OCI-LY1 (cell line): ENCODE measurements around the gene MAPK8.

Experiments
- H2AFZ ChIP-seq: fragments of 200-600 bp; sonication (generic), shearing (Covaris generic); 2 replicates; pipeline ENCODE4 v1.6.0; 2014; ENCODE audit warnings: antibody characterized with exemption, mild to moderate bottlenecking, low read length
- H3F3A ChIP-seq: fragments of 200-600 bp; sonication (generic), shearing (Covaris generic); 2 replicates; pipeline ENCODE4 v1.6.0; 2014; ENCODE audit warnings: mild to moderate bottlenecking, antibody characterized with exemption, low read length, moderate library complexity; ENCODE audit not compliant: insufficient read depth
- H3K27ac ChIP-seq: fragments of 200-600 bp; sonication (generic); 2 replicates; pipeline ENCODE4 v1.5.1; 2014; ENCODE audit warnings: low read length, mixed run types, mild to moderate bottlenecking, low read depth; ENCODE audit not compliant: poor library complexity, severe bottlenecking
- H3K27me3 ChIP-seq: fragments of 200-600 bp; sonication (generic); 2 replicates; pipeline ENCODE4 v1.6.0; 2014; ENCODE audit warnings: antibody characterized with exemption, mild to moderate bottlenecking, low read length, moderate library complexity; ENCODE audit not compliant: insufficient read depth
- H3K36me3 ChIP-seq: fragments of 200-600 bp; sonication (generic); 2 replicates; pipeline ENCODE4 v1.6.1; 2014; ENCODE audit warnings: mild to moderate bottlenecking, antibody characterized with exemption, low read length, moderate library complexity, mixed read lengths; ENCODE audit not compliant: insufficient read depth
- H3K4me1 ChIP-seq: fragments of 200-600 bp; sonication (generic); 2 replicates; pipeline ENCODE4 v1.5.1; 2014; ENCODE audit warnings: mild to moderate bottlenecking, low read length, moderate library complexity; ENCODE audit not compliant: insufficient read depth, severe bottlenecking
- H3K4me2 ChIP-seq: fragments of 200-600 bp; sonication (generic), shearing (Covaris generic); 2 replicates; pipeline ENCODE4 v1.6.1; 2014; ENCODE audit warnings: low read length
- H3K4me3 ChIP-seq: fragments of 200-600 bp; sonication (generic); 2 replicates; pipeline ENCODE4 v1.5.1; 2014; ENCODE audit warnings: low read length, low read depth, mild to moderate bottlenecking, mixed read lengths; ENCODE audit not compliant: poor library complexity, severe bottlenecking
- H3K79me2 ChIP-seq: fragments of 200-600 bp; shearing (Covaris generic); 2 replicates; pipeline ENCODE4 v1.6.1; 2016; ENCODE audit warnings: mixed run types, low read length, mixed read lengths; ENCODE audit not compliant: insufficient read depth
- H3K9ac ChIP-seq: fragments of 200-600 bp; sonication (generic), shearing (Covaris generic); 2 replicates; pipeline ENCODE4 v1.6.1; 2014; ENCODE audit warnings: mild to moderate bottlenecking, low read length, mixed read lengths
- H3K9me2 ChIP-seq: fragments of 200-600 bp; sonication (generic), shearing (Covaris generic); 2 replicates; pipeline ENCODE4 v1.6.1; 2014; ENCODE audit warnings: low read depth, mild to moderate bottlenecking, low read length, mixed read lengths
- H3K9me3 ChIP-seq: fragments of 200-600 bp; shearing (Covaris generic); 2 replicates; pipeline ENCODE4 v1.6.1; 2014; ENCODE audit warnings: low read length, mixed read lengths
- H4K20me1 ChIP-seq: fragments of 200-600 bp; sonication (generic), shearing (Covaris generic); 2 replicates; pipeline ENCODE4 v1.6.0; 2016; ENCODE audit warnings: mild to moderate bottlenecking, low read length; ENCODE audit not compliant: insufficient read depth
- CTCF ChIP-seq: fragments of 200-600 bp; sonication (generic), shearing (Covaris generic); IDR thresholded peaks from 2 replicates; pipeline ENCODE4 v1.5.1; 2017; ENCODE audit warnings: mild to moderate bottlenecking, antibody characterized with exemption, low read length, moderate library complexity, mixed read lengths
- EZH2 ChIP-seq: fragments of 200-600 bp; sonication (generic), shearing (Covaris generic); IDR thresholded peaks from 2 replicates; pipeline ENCODE4 v1.8.0; 2017; ENCODE audit warnings: borderline replicate concordance, mixed run types, mild to moderate bottlenecking, antibody characterized with exemption, low read length, moderate library complexity, mixed read lengths

Gene MAPK8

GRCh38 chr10:48470893-48471805 is 164.7 kb downstream of the MAPK8 start:
- Histone ChIP-seq H3K27ac (no peak overlapping the region), H3K27me3 (no peaks in the 10 kb centered on the region), H3K4me1 (no peaks in the 10 kb centered on the region), H3K9me2 (no peaks in the 10 kb centered on the region), H3K4me2 (no peak overlapping the region), H3K4me3 (no peak overlapping the region), H3K79me2 (no peaks in the 10 kb centered on the region), H3K9ac (no peak overlapping the region), H3F3A (no peaks in the 10 kb centered on the region), H3K9me3 (no peaks in the 10 kb centered on the region), H4K20me1 (no peaks in the 10 kb centered on the region), H2AFZ (no peak overlapping the region), H3K36me3 (no peaks in the 10 kb centered on the region)
- TF ChIP-seq CTCF = no peak
- no peak for TF ChIP-seq EZH2

GRCh38 chr10:48472501-48473069 is 166.1 kb downstream of the MAPK8 start:
- H3K4me1 ChIP-seq = no peaks in the 10 kb centered on the region

GRCh38 chr10:48473704-48474103 is 167.2 kb downstream of the MAPK8 start:
- no peaks in the 10 kb centered on the region for H3K9me3 ChIP-seq
- H3K79me2 ChIP-seq = no peaks in the 10 kb centered on the region
- H3K4me3 ChIP-seq = no peak overlapping the region
- no peaks in the 10 kb centered on the region for H3K4me1 ChIP-seq
- no peak overlapping the region for H3K4me2 ChIP-seq
- H3F3A ChIP-seq = no peaks in the 10 kb centered on the region
- H3K27ac ChIP-seq = no peak overlapping the region
- H3K36me3 ChIP-seq = no peaks in the 10 kb centered on the region
- no peak overlapping the region for H3K9ac ChIP-seq
- TF ChIP-seq EZH2 (no peak), CTCF (no peak)
- H4K20me1 ChIP-seq = no peaks in the 10 kb centered on the region
- no peak overlapping the region for H2AFZ ChIP-seq
- no peaks in the 10 kb centered on the region for H3K9me2 ChIP-seq
- no peaks in the 10 kb centered on the region for H3K27me3 ChIP-seq

More at GRCh38 chr10:48472501-48473069, 166.1 kb downstream of the MAPK8 start:
- Histone ChIP-seq H3K9ac (no peak overlapping the region), H2AFZ (no peak overlapping the region), H3K4me2 (no peak overlapping the region), H3K9me2 (no peaks in the 10 kb centered on the region), H3K27ac (no peak overlapping the region), H3K79me2 (no peaks in the 10 kb centered on the region), H3K9me3 (no peaks in the 10 kb centered on the region), H4K20me1 (no peaks in the 10 kb centered on the region), H3K27me3 (no peaks in the 10 kb centered on the region), H3K36me3 (no peaks in the 10 kb centered on the region), H3F3A (no peaks in the 10 kb centered on the region), H3K4me3 (no peak overlapping the region)
- TF ChIP-seq EZH2 = no peak
- no peak for TF ChIP-seq CTCF
